OCI-LY7 (cell line): ENCODE data around the gene MXRA8. TPM values are rescaled to one million over a fixed set of nuclear protein-coding genes. Genes with fewer than 3 reads are reported as not detected.

ENCODE experiments used
- BruUV-seq: library from RNA; stranded (reverse); fragments of 400-500 nt; replicated peaks from 2 replicates; lab custom pipeline; 2021; lab: Mats Ljungman, UMichigan
- CTCF ChIA-PET: fragments of 300-600 bp; sonication (Branson Sonifier 250); formaldehyde crosslinking; loops from one replicate; lab custom pipeline; 2022; ENCODE audit warnings: antibody characterized with exemption; ENCODE audit not compliant: unreplicated experiment; lab: Charles Lee
- POLR2A ChIA-PET: fragments of 300-600 bp; sonication (Branson Sonifier 250); formaldehyde crosslinking; loops from one replicate; lab custom pipeline; 2022; ENCODE audit warnings: antibody characterized with exemption; lab: Charles Lee
- DNase-seq: peaks from one replicate; pipeline ENCODE4 v3.0.0-alpha.2; 2015; ENCODE audit warnings: low spot score
- H2AFZ ChIP-seq: fragments of 200-600 bp; sonication (generic), shearing (Covaris generic); 2 replicates; pipeline ENCODE4 v1.6.1; 2014; ENCODE audit warnings: mild to moderate bottlenecking, antibody characterized with exemption, low read length, moderate library complexity
- H3K27ac ChIP-seq: fragments of 200-600 bp; sonication (generic); 2 replicates; pipeline ENCODE4 v1.5.1; 2014; ENCODE audit warnings: mixed run types, low read depth, mild to moderate bottlenecking, moderate library complexity, low read length, inconsistent platforms; ENCODE audit not compliant: poor library complexity, severe bottlenecking
- H3K36me3 ChIP-seq: fragments of 200-600 bp; sonication (generic); 2 replicates; pipeline ENCODE4 v1.6.1; 2014; ENCODE audit warnings: mild to moderate bottlenecking, antibody characterized with exemption, low read length, moderate library complexity, mixed read lengths; ENCODE audit not compliant: insufficient read depth
- H3K4me1 ChIP-seq: fragments of 200-600 bp; sonication (generic); 2 replicates; pipeline ENCODE4 v1.5.1; 2014; ENCODE audit warnings: mild to moderate bottlenecking, low read length; ENCODE audit not compliant: insufficient read depth, poor library complexity, severe bottlenecking
- H3K4me2 ChIP-seq: fragments of 200-600 bp; sonication (generic); 2 replicates; pipeline ENCODE4 v1.6.1; 2014; ENCODE audit warnings: mild to moderate bottlenecking, low read length
- H3K4me3 ChIP-seq: fragments of 200-600 bp; sonication (generic); 2 replicates; pipeline ENCODE4 v1.5.1; 2014; ENCODE audit warnings: mild to moderate bottlenecking, low read depth, low read length; ENCODE audit not compliant: poor library complexity, severe bottlenecking
- H3K79me2 ChIP-seq: fragments of 200-600 bp; sonication (generic); 2 replicates; pipeline ENCODE4 v1.6.1; 2016; ENCODE audit warnings: low read depth, mild to moderate bottlenecking, low read length, moderate library complexity, mixed read lengths; ENCODE audit not compliant: insufficient read depth
- H3K9me2 ChIP-seq: fragments of 200-600 bp; sonication (generic); 2 replicates; pipeline ENCODE4 v1.6.1; 2016; ENCODE audit warnings: mild to moderate bottlenecking, low read length, mixed read lengths; ENCODE audit not compliant: insufficient read depth
- H3K9me3 ChIP-seq: fragments of 200-600 bp; sonication (generic); 2 replicates; pipeline ENCODE4 v1.6.1; 2014; ENCODE audit warnings: mild to moderate bottlenecking, mixed run types, low read length, mixed read lengths
- H4K20me1 ChIP-seq: fragments of 200-600 bp; sonication (generic); 2 replicates; pipeline ENCODE4 v1.6.1; 2014; ENCODE audit warnings: mild to moderate bottlenecking, antibody characterized with exemption, low read length, moderate library complexity, mixed read lengths; ENCODE audit not compliant: insufficient read depth
- CTCF ChIP-seq: fragments of 200-600 bp; sonication (generic); conservative IDR thresholded peaks from 2 replicates; pipeline ENCODE4 v1.5.1; 2014; ENCODE audit warnings: mild to moderate bottlenecking, antibody characterized with exemption, low read length, moderate library complexity, mixed read lengths
- EZH2phosphoT487 ChIP-seq: fragments of 200-600 bp; sonication (generic); IDR thresholded peaks from 2 replicates; pipeline ENCODE4 v1.6.1; 2018; ENCODE audit warnings: low read depth, borderline replicate concordance, mild to moderate bottlenecking, mixed run types, antibody characterized with exemption, low read length, moderate library complexity, mixed read lengths
- intact Hi-C: fragments of 100-400 bp; cut with micrococcal nuclease; formaldehyde crosslinking; loops from one replicate; pipeline ENCODE4 v1.10.0; 2022; ENCODE audit not compliant: unreplicated experiment
- total RNA-seq, 2 experiments: library from RNA; depleted of rRNA in 1 of 2; stranded (reverse); fragments of >200 nt in 1 of 2; shearing (Covaris generic) in 1 of 2; gene quantifications; 2 replicates each; pipeline ENCODE4 v1.2.3, GENCODE V29; 2014 to 2022

The MXRA8 gene
- total RNA-seq, 2 experiments from 2014 or later, result not detected

DNA sequence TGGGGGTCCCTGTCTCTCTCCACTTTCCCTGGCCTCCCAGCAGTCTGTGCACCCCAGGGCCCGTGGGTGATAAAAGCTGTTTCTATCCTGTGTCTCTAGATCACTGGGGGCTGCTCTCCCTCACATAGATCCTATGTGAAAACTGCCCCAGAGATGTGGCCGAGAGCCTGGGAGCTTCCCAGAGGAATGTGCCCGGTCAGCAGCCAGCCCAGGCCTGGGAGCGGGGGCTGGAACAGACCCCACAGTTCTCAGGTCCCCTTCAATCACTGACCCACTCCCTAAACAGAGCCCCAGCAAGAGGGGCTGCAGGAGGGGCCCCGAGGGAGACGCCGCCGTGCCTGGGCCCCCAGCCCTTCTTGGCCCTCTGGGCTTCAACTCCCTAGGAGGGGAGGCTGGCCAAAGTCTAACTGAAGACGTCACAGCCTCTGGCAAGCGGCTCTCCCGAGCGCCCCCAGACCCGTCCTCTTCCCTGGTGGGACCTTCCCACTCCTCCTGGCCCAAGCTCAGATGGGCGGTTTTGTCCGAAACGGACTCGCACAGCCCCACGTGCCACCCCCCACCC lies 403 bp downstream of the MXRA8 start:
- POLR2A ChIA-PET, result no interaction called here
- no peak overlapping the region for H3K27ac ChIP-seq

GRCh38 chr1:1356796-1357401 lies 1.5 kb downstream of the MXRA8 start:
- Histone ChIP-seq H3K9me2 (no peaks in the 10 kb centered on the region), H3K36me3 (no peaks in the 10 kb centered on the region), H3K4me1 (peaks cover 16% of the 10 kb centered on the region), H3K27ac (no peak overlapping the region), H4K20me1 (no peaks in the 10 kb centered on the region), H3K4me2 (no peak overlapping the region), H2AFZ (no peak overlapping the region), H3K9me3 (no peaks in the 10 kb centered on the region), H3K79me2 (no peaks in the 10 kb centered on the region), H3K4me3 (no peak overlapping the region)
- TF ChIP-seq CTCF (no peak), EZH2phosphoT487 (no peak)
- ChIA-PET POLR2A (no interaction called here), CTCF (no interaction called here)
- no peak for DNase-seq
- BruUV-seq, result no TSS peak
- intact Hi-C loops, result no loop called here

More for the DNA sequence above, 403 bp downstream of the MXRA8 start:
- H3K4me2 ChIP-seq, result no peak overlapping the region
- H3K4me3 ChIP-seq, result no peak overlapping the region
- intact Hi-C loops, result no loop called here
- H3K4me1 ChIP-seq, result peaks cover 6% of the 10 kb centered on the region
- H3K9me2 ChIP-seq, result no peaks in the 10 kb centered on the region
- H3K79me2 ChIP-seq, result no peaks in the 10 kb centered on the region
- CTCF ChIA-PET, result no interaction called here
- H2AFZ ChIP-seq, result no peak overlapping the region
- BruUV-seq, result no TSS peak
- H3K9me3 ChIP-seq, result no peaks in the 10 kb centered on the region
- TF ChIP-seq EZH2phosphoT487, result no peak
- H4K20me1 ChIP-seq, result no peaks in the 10 kb centered on the region
- no peaks in the 10 kb centered on the region for H3K36me3 ChIP-seq
- DNase-seq, result no peak

DNA sequence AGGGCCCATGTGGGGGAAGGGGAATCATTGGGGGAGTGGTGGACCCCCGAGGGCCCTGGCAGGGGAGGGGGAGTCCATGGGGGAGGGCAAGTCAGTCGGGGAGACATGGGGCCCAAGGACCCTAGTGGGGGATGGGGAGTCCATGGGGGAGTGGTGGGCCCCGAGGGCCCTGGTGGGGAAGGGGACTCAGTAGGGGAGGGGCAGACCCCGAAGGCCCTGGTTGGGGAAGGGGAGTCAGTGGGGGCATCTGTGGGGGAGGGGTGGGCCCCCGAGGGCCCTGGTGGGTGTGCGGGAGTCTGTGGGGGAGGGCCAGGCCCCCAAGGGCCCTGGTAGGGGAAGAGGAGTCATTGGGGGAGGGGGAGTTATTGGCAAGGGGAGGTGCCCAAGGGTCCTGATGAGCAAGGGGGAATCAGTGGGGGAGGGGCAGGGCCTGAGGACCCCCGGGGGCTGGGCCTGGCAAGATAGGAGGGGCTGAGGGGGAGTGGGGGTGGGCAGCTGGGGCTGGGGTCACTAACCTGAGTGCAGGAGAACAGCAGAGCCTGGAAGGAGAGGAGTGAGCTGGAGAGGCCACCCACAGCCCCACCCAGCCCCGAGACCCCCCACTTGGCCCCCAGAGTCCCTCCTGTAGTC lies 2.1 kb downstream of the MXRA8 start:
- intact Hi-C loops, result no loop called here
- Histone ChIP-seq H3K27ac (no peak overlapping the region), H3K9me3 (no peaks in the 10 kb centered on the region), H4K20me1 (no peaks in the 10 kb centered on the region), H3K4me2 (no peak overlapping the region), H3K9me2 (no peaks in the 10 kb centered on the region), H3K4me1 (peaks cover 21% of the 10 kb centered on the region), H2AFZ (no peak overlapping the region), H3K79me2 (no peaks in the 10 kb centered on the region), H3K36me3 (no peaks in the 10 kb centered on the region), H3K4me3 (no peak overlapping the region)
- BruUV-seq, result no TSS peak
- CTCF ChIA-PET, result no interaction called here
- TF ChIP-seq CTCF, result no peak
- no peak for TF ChIP-seq EZH2phosphoT487
- no peak for DNase-seq
- POLR2A ChIA-PET, result no interaction called here
